HG02981 (cell line): ENCODE data around the gene PPA1.
A peak's percentile ranks its signal among the peaks of the same experiment; 100 is the strongest.
"Not testable (repeated sequence)": the region's sequence is repeated elsewhere in the genome, so short reads cannot be mapped to it uniquely, and the experiment has no call there.

Experiments
- ATAC-seq: cut with Tn5 transposase; IDR thresholded peaks from one replicate; pipeline ENCODE4 v1.9.1; 2021; ENCODE audit warnings: mild to moderate bottlenecking, moderate library complexity; ENCODE audit not compliant: unreplicated experiment

Gene PPA1

GRCh38 chr10:70175516-70175915, 57.7 kb downstream of the PPA1 start:
- ATAC-seq, result no peak

- ATAC-seq, result no peak
These were observed 59.0 kb downstream of the PPA1 start for GRCh38 chr10:70174058-70174741.

GRCh38 chr10:70169649-70170364, 63.4 kb downstream of the PPA1 start:
- ATAC-seq, result no peak

GRCh38 chr10:70169011-70169410, 64.2 kb downstream of the PPA1 start:
- ATAC-seq, result no peak

GRCh38 chr10:70167246-70167645, 66.0 kb downstream of the PPA1 start:
- no peak for ATAC-seq

GRCh38 chr10:70166394-70166793, 66.8 kb downstream of the PPA1 start:
- ATAC-seq, result no peak

GRCh38 chr10:70164163-70164562, 69.1 kb downstream of the PPA1 start:
- ATAC-seq, result no peak

- no peak for ATAC-seq
These were observed 69.8 kb downstream of the PPA1 start for GRCh38 chr10:70163448-70163847.

GRCh38 chr10:70162892-70163201, 70.4 kb downstream of the PPA1 start:
- ATAC-seq, result peak; percentile 85

- ATAC-seq, result no peak
These were observed 70.9 kb downstream of the PPA1 start for GRCh38 chr10:70162151-70162891.

GRCh38 chr10:70160798-70161197, 72.4 kb downstream of the PPA1 start:
- ATAC-seq, result no peak

- not testable (repeated sequence) for ATAC-seq
These were observed 73.9 kb downstream of the PPA1 start for GRCh38 chr10:70159366-70159765.

- no peak for ATAC-seq
These were observed 75.1 kb downstream of the PPA1 start for GRCh38 chr10:70158113-70158512.

- no peak for ATAC-seq
These were observed 77.9 kb downstream of the PPA1 start for GRCh38 chr10:70155255-70155838.
